Epithelial cell of esophagus (primary cell): ENCODE data around the gene DPH7.
"Not testable (repeated sequence)": the region's sequence is repeated elsewhere in the genome, so short reads cannot be mapped to it uniquely, and the experiment has no call there.

ENCODE experiments used
- DNase-seq: peaks from one replicate; pipeline ENCODE4 v3.0.0; 2010; ENCODE audit warnings: low read depth
- H3K4me3 ChIP-seq: 2 replicates; pipeline ENCODE4 v1.5.1; 2011; ENCODE audit warnings: mild to moderate bottlenecking, low read length, control low read depth
- CTCF ChIP-seq: IDR thresholded peaks from 2 replicates; pipeline ENCODE4 v1.5.1; 2011; ENCODE audit warnings: low read depth, mild to moderate bottlenecking, low read length, control low read depth, inconsistent platforms; ENCODE audit not compliant: insufficient read depth; ENCODE audit errors: missing control alignments

The DPH7 gene

GRCh38 chr9:137578518-137579258, at the start of gene DPH7:
TSS of gene DPH7 (minus strand) at chr9:137578925. CDS start at chr9:137578777, 148 bp downstream.
- peak; percentile 67 for TF ChIP-seq CTCF
- H3K4me3 ChIP-seq, result peak within 1 kb of the TSS; percentile 58
- peak; percentile 94 for DNase-seq

DNA sequence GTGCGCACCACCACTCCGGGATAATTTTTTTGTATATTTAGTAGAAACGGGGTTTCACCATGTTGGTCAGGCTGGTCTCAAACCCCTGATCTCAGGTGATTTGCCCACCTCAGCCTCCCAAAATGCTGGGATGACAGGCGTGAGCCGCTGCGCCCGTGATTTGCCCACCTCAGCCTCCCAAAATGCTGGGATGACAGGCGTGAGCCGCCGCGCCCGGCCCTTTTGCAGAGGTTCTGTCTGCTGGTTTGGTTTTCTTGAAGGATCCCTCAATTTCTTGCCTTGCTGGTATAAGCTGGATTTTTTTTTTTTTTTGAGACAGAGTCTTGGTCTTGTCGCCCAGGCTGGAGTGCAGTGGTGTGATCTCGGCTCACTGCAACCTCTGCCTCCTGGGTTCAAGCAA, 48.7 kb upstream of the DPH7 start:
- DNase-seq, H3K4me3 ChIP-seq: not testable (repeated sequence)

GRCh38 chr9:137626464-137626863, 47.7 kb upstream of the DPH7 start:
- no peak for DNase-seq
- TF ChIP-seq CTCF, result no peak
- H3K4me3 ChIP-seq, result no peak overlapping the region

- DNase-seq, H3K4me3 ChIP-seq: not testable (repeated sequence)
Measured at GRCh38 chr9:137622211-137622610, 43.5 kb upstream of the DPH7 start.

DNA sequence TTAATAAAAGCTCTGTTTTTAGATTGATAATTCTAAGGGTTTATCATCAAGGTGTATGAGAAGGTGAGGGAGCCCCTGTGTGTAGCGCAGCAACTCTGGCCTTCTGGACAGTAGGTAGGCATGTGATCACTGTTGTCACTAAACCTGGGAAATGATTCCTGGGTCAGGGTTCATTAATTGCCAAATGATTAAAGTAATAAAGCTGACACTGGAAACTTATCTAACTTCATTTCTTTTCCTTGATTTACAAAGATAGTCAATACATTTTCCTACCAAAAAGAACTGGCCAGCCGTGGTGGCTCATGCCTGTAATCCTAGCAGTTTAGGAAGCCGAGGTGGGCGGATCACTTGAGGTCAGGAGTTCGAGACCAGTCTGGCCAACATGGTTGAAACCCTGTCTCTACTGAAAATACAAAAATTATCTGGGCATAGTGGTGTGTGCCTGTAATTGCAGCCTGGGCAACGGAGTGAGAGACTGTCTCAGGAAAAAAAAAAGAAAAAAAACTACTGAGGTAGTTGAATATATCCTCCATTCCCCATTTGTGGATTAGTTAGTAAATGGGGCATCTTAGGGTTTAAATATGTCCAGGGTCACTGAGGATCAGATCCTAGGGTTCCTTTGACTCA, 42.5 kb upstream of the DPH7 start:
- no peak overlapping the region for H3K4me3 ChIP-seq
- peak; percentile 47 for TF ChIP-seq CTCF
- peak; percentile 19 for DNase-seq

GRCh38 chr9:137620581-137620980, 41.9 kb upstream of the DPH7 start:
- DNase-seq, result no peak
- H3K4me3 ChIP-seq, result no peak overlapping the region
- no peak for TF ChIP-seq CTCF

- DNase-seq, result no peak
- H3K4me3 ChIP-seq, result peak overlapping the region; percentile 75
- no peak for TF ChIP-seq CTCF
Measured at GRCh38 chr9:137620048-137620405, 41.3 kb upstream of the DPH7 start.

DNA sequence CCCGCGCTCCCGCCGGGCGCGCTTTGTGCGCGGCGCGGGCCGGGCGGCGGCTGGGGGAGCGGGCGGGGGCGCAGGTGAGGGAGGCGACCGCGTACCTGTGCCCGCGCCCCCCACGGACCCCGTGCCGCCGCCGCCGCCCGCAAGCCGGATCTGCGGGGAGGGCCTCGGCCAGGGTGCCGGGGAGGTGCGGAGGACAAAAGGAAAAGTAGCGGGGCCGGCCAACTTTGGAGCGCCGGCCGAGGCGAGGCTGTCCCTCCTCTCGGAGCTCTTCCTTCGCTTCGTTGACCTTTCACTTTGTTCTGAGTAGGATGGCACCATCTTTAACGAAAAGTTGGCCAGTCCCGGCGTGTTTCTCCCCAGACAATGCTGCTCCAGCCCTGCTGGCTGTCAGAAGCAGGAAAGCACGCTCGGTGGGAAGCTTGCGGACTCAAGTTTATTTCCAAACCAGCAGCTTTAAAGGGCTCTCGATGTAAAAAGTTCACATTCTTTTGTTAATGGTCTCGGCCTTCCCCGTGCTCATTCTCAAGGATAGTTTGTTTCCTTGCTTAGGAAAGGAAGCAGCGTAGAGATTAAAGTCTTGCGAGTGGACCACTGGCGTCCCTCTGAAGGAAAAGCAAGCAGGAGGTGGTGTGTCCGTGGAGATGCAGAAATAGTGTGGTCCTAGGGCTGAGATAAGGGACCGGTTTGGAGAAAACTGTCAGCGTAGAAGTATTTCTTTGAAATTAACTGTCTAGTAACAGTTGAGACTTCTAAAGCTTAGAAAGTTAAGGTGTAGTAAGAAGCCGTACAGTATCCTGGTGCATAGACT, 40.7 kb upstream of the DPH7 start:
- DNase-seq, result peak; percentile 50
- no peak for TF ChIP-seq CTCF

More for the DNA sequence above, 40.7 kb upstream of the DPH7 start:
- H3K4me3 ChIP-seq, result peak overlapping the region; percentile 75
